ENCODE measurements around the gene B4GALT1. TPM values are rescaled to one million over a fixed set of nuclear protein-coding genes. Genes with fewer than 3 reads are reported as not detected.
A peak's percentile ranks its signal among the peaks of the same experiment; 100 is the strongest.

The B4GALT1 gene
- polyA plus RNA-seq, 3 donors from 2014 or later, result 21.7 to 49.2 (median 44.2) TPM

GRCh38 chr9:33190021-33190705, 23.0 kb upstream of the B4GALT1 start:
- no peak for DNase-seq
- no peak overlapping the region for H3K4me3 Mint-ChIP-seq
- peaks cover 0 to 4% (median 0%) of the 10 kb centered on the region in 3 donors for H3K27me3 Mint-ChIP-seq (ENCODE audit: low read depth in 3 of 3)
- no peaks in the 10 kb centered on the region for H3K4me1 Mint-ChIP-seq
- H3K27ac Mint-ChIP-seq, result no peak overlapping the region
- no peaks in the 10 kb centered on the region for H3K9me3 Mint-ChIP-seq
- H3K36me3 Mint-ChIP-seq, result no peaks in the 10 kb centered on the region

GRCh38 chr9:33189331-33189791, 22.2 kb upstream of the B4GALT1 start:
- Mint-ChIP-seq H3K4me3 (no peak overlapping the region), H3K36me3 (no peaks in the 10 kb centered on the region), H3K27ac (no peak overlapping the region), H3K4me1 (no peaks in the 10 kb centered on the region), H3K9me3 (no peaks in the 10 kb centered on the region), H3K27me3 (ENCODE audit: low read depth in 3 of 3) (peaks cover 0 to 4% (median 0%) of the 10 kb centered on the region in 3 donors)
- DNase-seq, result no peak

DNA sequence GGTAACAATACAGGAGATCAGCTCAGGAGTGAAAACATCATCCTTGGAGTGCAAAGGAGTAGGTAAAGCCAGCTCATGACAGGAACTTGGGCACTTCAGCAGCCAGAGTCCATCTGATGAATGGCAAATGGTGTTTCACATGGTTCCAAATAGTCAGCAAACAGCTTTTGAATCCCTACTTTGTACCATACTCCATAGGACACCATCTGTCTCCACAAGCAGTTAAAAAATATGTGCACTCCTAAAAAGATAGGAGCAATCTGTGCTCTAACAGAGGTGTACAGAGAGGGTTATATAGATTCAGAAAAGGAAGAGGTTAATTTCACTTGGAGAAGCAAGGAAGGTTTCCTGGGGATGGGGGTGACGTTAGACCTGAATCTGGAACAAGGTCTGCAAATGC, 21.6 kb upstream of the B4GALT1 start:
- H3K27me3 Mint-ChIP-seq (ENCODE audit: low read depth in 3 of 3), result peaks cover 0 to 4% (median 0%) of the 10 kb centered on the region in 3 donors
- no peak overlapping the region for H3K27ac Mint-ChIP-seq

DNA sequence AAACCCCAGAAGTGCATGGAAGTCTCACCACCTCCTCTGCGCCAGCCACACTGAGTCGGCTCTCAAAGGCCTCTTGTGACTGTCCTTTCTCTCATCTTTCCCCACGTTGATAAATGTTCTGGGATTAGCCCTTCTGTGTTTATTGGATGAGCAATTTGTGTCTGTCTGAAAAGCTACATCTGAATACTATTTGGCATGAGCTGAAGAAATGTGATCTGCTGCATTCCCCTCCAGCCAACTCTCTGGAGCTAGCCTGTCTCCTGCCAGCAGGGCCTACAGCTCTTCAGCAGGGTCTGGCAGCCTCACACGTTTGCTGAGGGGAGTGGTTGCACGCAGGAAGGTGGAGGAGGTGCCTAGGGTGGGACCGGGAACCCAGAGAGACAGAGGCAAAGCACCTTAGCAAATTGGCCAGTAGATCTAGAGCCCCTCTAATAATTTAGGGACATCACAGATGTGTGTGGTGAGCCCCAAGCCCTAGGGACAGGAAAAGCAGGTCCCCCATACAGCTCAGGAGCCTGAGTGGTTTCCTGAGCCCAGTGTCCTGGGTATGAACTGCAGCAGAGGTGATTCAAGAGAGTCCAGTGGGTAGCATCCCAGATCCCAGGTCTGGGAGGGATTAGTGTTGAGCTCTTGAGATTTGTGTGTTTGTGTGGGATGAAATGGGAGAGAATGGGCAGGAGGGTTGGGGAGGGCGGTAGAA, 20.5 kb upstream of the B4GALT1 start:
- DNase-seq, result no peak
- Mint-ChIP-seq H3K4me3 (no peak overlapping the region), H3K9me3 (no peaks in the 10 kb centered on the region), H3K4me1 (no peaks in the 10 kb centered on the region), H3K27ac (no peak overlapping the region), H3K36me3 (no peaks in the 10 kb centered on the region), H3K27me3 (ENCODE audit: low read depth in 3 of 3) (peaks cover 0 to 4% (median 0%) of the 10 kb centered on the region in 3 donors)

More for the DNA sequence above, 21.6 kb upstream of the B4GALT1 start:
- Mint-ChIP-seq H3K36me3 (no peaks in the 10 kb centered on the region), H3K4me3 (no peak overlapping the region), H3K4me1 (no peaks in the 10 kb centered on the region), H3K9me3 (no peaks in the 10 kb centered on the region)
- no peak for DNase-seq

- Mint-ChIP-seq H3K27ac (no peak overlapping the region), H3K36me3 (no peaks in the 10 kb centered on the region), H3K27me3 (ENCODE audit: low read depth in 3 of 3) (peaks cover 0 to 4% (median 2%) of the 10 kb centered on the region in 3 donors), H3K9me3 (no peaks in the 10 kb centered on the region), H3K4me1 (no peaks in the 10 kb centered on the region), H3K4me3 (no peak overlapping the region)
- no peak for DNase-seq
Observed at GRCh38 chr9:33186457-33187168, 19.5 kb upstream of the B4GALT1 start.

DNA sequence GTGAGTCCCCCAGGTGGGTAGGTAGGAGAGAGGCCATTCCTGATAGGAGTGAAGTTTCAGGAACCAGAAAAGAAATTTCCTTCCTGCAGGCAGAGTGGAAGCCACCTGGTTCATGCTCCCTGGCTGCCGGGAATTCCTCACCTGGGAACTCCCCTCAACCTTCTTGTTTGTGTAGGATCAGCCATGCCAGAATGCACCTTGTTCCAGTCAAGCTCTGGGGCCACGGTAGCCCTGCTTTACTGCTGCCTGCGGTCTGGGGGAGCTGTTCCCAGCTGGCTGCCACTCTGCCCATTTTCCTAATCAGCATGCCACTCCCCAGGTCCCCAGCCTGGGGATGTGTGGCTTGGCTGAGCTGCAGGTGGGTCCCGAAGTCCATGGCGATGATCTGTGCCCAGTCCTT, 18.7 kb upstream of the B4GALT1 start:
- peaks cover 1 to 7% of the 10 kb centered on the region in 2 donors for H3K4me1 Mint-ChIP-seq
- peaks cover 0 to 4% (median 2%) of the 10 kb centered on the region in 3 donors for H3K27me3 Mint-ChIP-seq (ENCODE audit: low read depth in 3 of 3)
- H3K9me3 Mint-ChIP-seq, result no peaks in the 10 kb centered on the region
- H3K36me3 Mint-ChIP-seq, result no peaks in the 10 kb centered on the region
- DNase-seq, result no peak
- no peak overlapping the region for H3K4me3 Mint-ChIP-seq
- H3K27ac Mint-ChIP-seq, result peak overlapping the region in 1 of 6 donors; percentile 27

DNA sequence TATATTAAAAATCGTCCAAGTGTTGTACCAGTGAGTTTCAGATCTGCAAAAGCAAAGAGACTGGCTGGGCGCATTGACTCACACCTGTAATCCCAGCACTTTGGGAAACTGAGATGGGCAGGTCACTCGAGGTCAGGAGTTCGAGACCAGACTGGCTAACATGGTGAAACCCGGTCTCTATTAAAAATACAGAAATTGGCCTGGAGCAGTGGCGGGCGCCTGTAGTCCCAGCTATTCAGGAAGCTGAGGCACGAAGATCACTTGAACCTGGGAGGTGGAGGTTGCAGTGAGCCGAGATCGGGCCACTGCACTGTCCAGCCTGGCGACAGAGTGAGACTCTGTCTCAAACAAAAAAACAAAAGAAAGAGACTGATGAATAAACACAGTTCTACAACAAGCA, 18.3 kb upstream of the B4GALT1 start:
- peaks cover 1 to 9% of the 10 kb centered on the region in 2 donors for H3K4me1 Mint-ChIP-seq
- DNase-seq, result no peak
- H3K36me3 Mint-ChIP-seq, result no peaks in the 10 kb centered on the region
- no peak overlapping the region for H3K4me3 Mint-ChIP-seq
- H3K9me3 Mint-ChIP-seq, result no peaks in the 10 kb centered on the region
- no peak overlapping the region for H3K27ac Mint-ChIP-seq
- peaks cover 0 to 4% (median 2%) of the 10 kb centered on the region in 3 donors for H3K27me3 Mint-ChIP-seq (ENCODE audit: low read depth in 3 of 3)

- H3K9me3 Mint-ChIP-seq, result no peaks in the 10 kb centered on the region
- H3K4me3 Mint-ChIP-seq, result no peak overlapping the region
- DNase-seq, result no peak
- H3K36me3 Mint-ChIP-seq, result no peaks in the 10 kb centered on the region
- no peak overlapping the region for H3K27ac Mint-ChIP-seq
- peaks cover 0 to 6% (median 2%) of the 10 kb centered on the region in 3 donors for H3K27me3 Mint-ChIP-seq (ENCODE audit: low read depth in 3 of 3)
- H3K4me1 Mint-ChIP-seq, result peaks cover 1 to 9% of the 10 kb centered on the region in 2 donors
Observed at GRCh38 chr9:33184963-33185362, 17.8 kb upstream of the B4GALT1 start.

DNA sequence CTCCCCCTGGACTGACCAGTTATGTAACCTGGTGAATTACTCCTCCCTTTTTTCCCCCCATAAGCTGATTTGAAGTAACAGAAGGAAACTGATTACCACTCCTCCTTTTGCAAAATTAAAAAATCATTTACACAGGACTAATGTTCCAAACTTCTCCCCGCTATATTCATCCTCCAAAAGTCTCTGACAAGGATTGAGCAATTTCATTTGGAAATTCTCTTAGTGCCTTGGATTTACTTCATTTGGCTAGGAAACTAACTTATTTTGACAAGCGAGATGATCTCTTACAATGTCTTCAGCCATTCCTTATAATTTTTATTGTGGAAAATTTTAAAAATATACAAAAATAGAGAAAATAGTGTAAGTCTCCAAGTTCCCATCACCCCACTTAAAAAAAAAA, 15.4 kb upstream of the B4GALT1 start:
- Mint-ChIP-seq H3K9me3 (no peaks in the 10 kb centered on the region), H3K36me3 (no peaks in the 10 kb centered on the region), H3K4me3 (no peak overlapping the region), H3K27ac (no peak overlapping the region), H3K4me1 (peaks cover 1 to 9% of the 10 kb centered on the region in 2 donors), H3K27me3 (ENCODE audit: low read depth in 3 of 3) (peaks cover 0 to 7% (median 2%) of the 10 kb centered on the region in 3 donors)
- DNase-seq, result no peak

GRCh38 chr9:33180526-33181184, 13.5 kb upstream of the B4GALT1 start:
- H3K4me3 Mint-ChIP-seq, result no peak overlapping the region
- H3K36me3 Mint-ChIP-seq, result no peaks in the 10 kb centered on the region
- H3K27ac Mint-ChIP-seq, result no peak overlapping the region
- no peaks in the 10 kb centered on the region for H3K9me3 Mint-ChIP-seq
- peaks cover 0 to 7% (median 2%) of the 10 kb centered on the region in 3 donors for H3K27me3 Mint-ChIP-seq (ENCODE audit: low read depth in 3 of 3)
- DNase-seq, result no peak
- peaks cover 1 to 9% of the 10 kb centered on the region in 2 donors for H3K4me1 Mint-ChIP-seq

DNA sequence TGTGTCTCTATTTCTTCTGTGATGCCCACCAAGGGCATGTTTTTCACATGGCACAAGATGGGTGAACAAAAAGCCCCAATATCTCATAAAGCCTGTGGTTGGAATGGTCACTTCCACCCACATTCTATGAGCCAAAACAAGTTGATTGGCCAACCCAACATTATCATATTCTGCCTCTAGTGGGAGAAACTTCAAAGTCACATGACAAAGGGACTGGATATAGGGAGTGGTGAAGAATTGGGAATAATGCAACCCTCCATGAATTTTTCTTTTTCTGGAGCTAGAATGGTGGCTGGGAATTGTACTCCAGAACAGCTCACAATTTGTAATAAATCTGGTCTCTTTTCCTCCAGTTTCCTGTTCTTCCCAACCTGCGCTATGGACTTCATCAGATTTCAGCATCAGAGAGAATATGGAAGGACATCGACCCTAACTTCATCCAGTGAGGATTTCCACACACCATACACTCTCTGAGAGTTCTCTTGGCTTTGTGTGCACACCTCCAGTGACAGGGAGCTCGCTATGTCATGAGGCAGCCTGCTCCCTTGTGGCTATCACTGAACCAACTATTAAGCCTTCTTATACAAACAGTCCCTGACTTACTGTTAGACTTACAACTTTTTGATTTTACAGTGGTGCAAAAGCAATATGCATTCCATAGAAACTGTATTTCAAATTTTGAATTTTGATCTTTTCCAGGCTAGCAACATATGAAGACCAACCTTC, 12.0 kb upstream of the B4GALT1 start:
- DNase-seq, result no peak
- peaks cover 2 to 5% (median 2%) of the 10 kb centered on the region in 3 donors for H3K27me3 Mint-ChIP-seq (ENCODE audit: low read depth in 3 of 3)
- H3K4me1 Mint-ChIP-seq, result peaks cover 1 to 9% of the 10 kb centered on the region in 2 donors
- H3K9me3 Mint-ChIP-seq, result no peaks in the 10 kb centered on the region
- no peaks in the 10 kb centered on the region for H3K36me3 Mint-ChIP-seq
- no peak overlapping the region for H3K27ac Mint-ChIP-seq
- H3K4me3 Mint-ChIP-seq, result no peak overlapping the region

DNA sequence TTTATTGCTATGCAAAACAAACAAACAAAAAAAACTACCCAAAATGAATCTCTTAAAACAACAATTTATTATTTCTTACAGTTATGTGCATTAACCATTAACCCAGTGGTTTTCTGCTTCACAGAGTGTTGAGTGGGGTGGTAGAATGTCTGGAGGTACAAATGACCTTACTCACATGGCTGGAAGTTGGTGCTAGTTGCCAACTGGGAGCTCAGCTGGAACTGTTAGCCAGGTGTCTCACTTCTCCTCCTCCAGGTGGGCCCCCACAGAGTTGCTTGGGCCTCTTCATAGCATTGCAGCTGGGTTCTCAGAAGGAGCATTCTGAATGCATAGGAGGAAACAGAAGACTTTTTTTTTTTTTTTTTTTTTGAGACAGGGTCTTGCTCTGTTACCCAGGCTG, 10.5 kb upstream of the B4GALT1 start:
- Mint-ChIP-seq H3K27me3 (ENCODE audit: low read depth in 3 of 3) (peaks cover 2 to 5% (median 4%) of the 10 kb centered on the region in 3 donors), H3K4me1 (peaks cover 1 to 9% of the 10 kb centered on the region in 2 donors), H3K4me3 (no peak overlapping the region), H3K27ac (no peak overlapping the region), H3K36me3 (no peaks in the 10 kb centered on the region), H3K9me3 (no peaks in the 10 kb centered on the region)
- DNase-seq, result no peak

GRCh38 chr9:33177086-33177485, 9.9 kb upstream of the B4GALT1 start:
- Mint-ChIP-seq H3K4me1 (peaks cover 1 to 9% of the 10 kb centered on the region in 2 donors), H3K4me3 (no peak overlapping the region), H3K27me3 (ENCODE audit: low read depth in 3 of 3) (peaks cover 0 to 5% (median 4%) of the 10 kb centered on the region in 3 donors)

More at GRCh38 chr9:33177086-33177485, 9.9 kb upstream of the B4GALT1 start:
- Mint-ChIP-seq H3K36me3 (no peaks in the 10 kb centered on the region), H3K27ac (no peak overlapping the region), H3K9me3 (no peaks in the 10 kb centered on the region)
- DNase-seq, result no peak
